HepG2 (cell line): ENCODE measurements around the gene ALDH16A1. TPM values are rescaled to one million over a fixed set of nuclear protein-coding genes. Genes with fewer than 3 reads are reported as not detected.

Experiments used
- CREM ChIP-seq, 2 experiments: sonication (generic) in 1 of 2; formaldehyde crosslinking in 1 of 2; IDR thresholded peaks; 2 replicates each; pipeline versions ENCODE4 v1.4.0 to v1.6.1; 2016 to 2020; ENCODE audit warnings: antibody characterized with exemption in 1 of 2, mild to moderate bottlenecking in 1 of 2, missing genetic modification reagents in 1 of 2
- DZIP1 ChIP-seq: sonication (generic); formaldehyde crosslinking; IDR thresholded peaks from 2 replicates; pipeline ENCODE4 v1.5.0; 2020; ENCODE audit warnings: mild to moderate bottlenecking, missing genetic modification reagents
- FOXA1 ChIP-seq, 2 experiments: fragments of 450-650 bp in 1 of 2; sonication (generic) in 1 of 2; formaldehyde crosslinking in 1 of 2; IDR thresholded peaks; 2 replicates each; pipeline versions ENCODE4 v1.4.0 to v1.6.1; 2016 to 2020; ENCODE audit warnings: missing genetic modification reagents in 1 of 2
- GATAD2A ChIP-seq: IDR thresholded peaks from 2 replicates; pipeline ENCODE4 v1.6.1; 2016
- HMGXB4 ChIP-seq, 2 experiments: sonication (generic) in 1 of 2; formaldehyde crosslinking in 1 of 2; IDR thresholded peaks; 2 replicates each; pipeline versions ENCODE4 v1.4.0 to v1.6.1; 2018 to 2020; ENCODE audit warnings: missing genetic modification reagents in 2 of 2, borderline replicate concordance in 1 of 2, low read depth in 1 of 2, mild to moderate bottlenecking in 1 of 2, missing biosample characterization in 1 of 2
- MXD4 ChIP-seq: IDR thresholded peaks from 2 replicates; pipeline ENCODE4 v1.6.1; 2016; ENCODE audit warnings: mild to moderate bottlenecking, missing biosample characterization, missing genetic modification reagents
- NFE2L2 ChIP-seq: fragments of 150-350 bp; IDR thresholded peaks from 2 replicates; pipeline ENCODE4 v1.6.1; 2014; ENCODE audit warnings: low read length
- PATZ1 ChIP-seq: sonication (generic); formaldehyde crosslinking; IDR thresholded peaks from 2 replicates; pipeline ENCODE4 v1.4.0; 2020; ENCODE audit warnings: missing genetic modification reagents
- POGZ ChIP-seq: sonication (generic); formaldehyde crosslinking; IDR thresholded peaks from 2 replicates; pipeline ENCODE4 v1.4.0; 2020; ENCODE audit warnings: mild to moderate bottlenecking, missing genetic modification reagents
- YEATS2 ChIP-seq: sonication (generic); formaldehyde crosslinking; IDR thresholded peaks from 2 replicates; pipeline ENCODE4 v1.4.0; 2020; ENCODE audit warnings: missing genetic modification reagents, borderline replicate concordance
- ZBTB7A ChIP-seq: sonication (generic); formaldehyde crosslinking; IDR thresholded peaks from 2 replicates; pipeline ENCODE4 v1.8.0; 2022; ENCODE audit warnings: mild to moderate bottlenecking, missing genetic modification reagents
- ZFP36 ChIP-seq: fragments of 150-350 bp; IDR thresholded peaks from 2 replicates; pipeline ENCODE4 v1.6.1; 2018; ENCODE audit warnings: borderline replicate concordance, low read length, low read depth; ENCODE audit not compliant: partially characterized antibody
- ZFP62 ChIP-seq: sonication (generic); formaldehyde crosslinking; IDR thresholded peaks from 2 replicates; pipeline ENCODE4 v1.4.0; 2020; ENCODE audit warnings: missing genetic modification reagents
- ZNF274 ChIP-seq: sonication (generic); formaldehyde crosslinking; IDR thresholded peaks from 2 replicates; pipeline ENCODE4 v1.5.1; 2020; ENCODE audit warnings: mild to moderate bottlenecking, missing genetic modification reagents
- ZNF367 ChIP-seq: sonication (generic); formaldehyde crosslinking; IDR thresholded peaks from 2 replicates; pipeline ENCODE4 v1.4.0; 2020; ENCODE audit warnings: missing genetic modification reagents, borderline replicate concordance
- ZNF382 ChIP-seq: sonication (generic); formaldehyde crosslinking; IDR thresholded peaks from 2 replicates; pipeline ENCODE4 v1.5.0; 2020; ENCODE audit warnings: missing genetic modification reagents, mild to moderate bottlenecking, borderline replicate concordance
- ZNF44 ChIP-seq: sonication (generic); formaldehyde crosslinking; IDR thresholded peaks from 2 replicates; pipeline ENCODE4 v1.5.1; 2020; ENCODE audit warnings: mild to moderate bottlenecking, missing genetic modification reagents
- ZNF556 ChIP-seq: sonication (generic); formaldehyde crosslinking; IDR thresholded peaks from 2 replicates; pipeline ENCODE4 v1.4.0; 2020; ENCODE audit warnings: mild to moderate bottlenecking, missing genetic modification reagents, borderline replicate concordance
- ZNF704 ChIP-seq: sonication (generic); formaldehyde crosslinking; IDR thresholded peaks from 2 replicates; pipeline ENCODE4 v1.8.1; 2023; ENCODE audit warnings: mild to moderate bottlenecking, inconsistent platforms, moderate library complexity, missing genetic modification reagents, borderline replicate concordance
- polyA plus RNA-seq, 8 experiments: library from polyadenylated mRNA; depleted of rRNA in 3 of 8; stranded (reverse) in 7 of 8; unstranded in 1 of 8; fragments of >200 nt; fragmentation: Illumina TruSeq in 4 of 8; extraction: Trizol in 4 of 8; gene quantifications; 2 replicates each; pipeline versions ENCODE4 v1.2.1 to v1.2.3, GENCODE V29; 2011 to 2016; ENCODE audit warnings: low read depth in 4 of 8, missing spikeins in 1 of 8, mixed read lengths in 1 of 8; ENCODE audit not compliant: insufficient read depth in 1 of 8
- total RNA-seq, 5 experiments: library from RNA; depleted of rRNA; stranded (reverse); fragments of >200 nt; fragmentation: Illumina TruSeq; extraction: Trizol; gene quantifications; 2 replicates each; pipeline ENCODE4 v1.2.3, GENCODE V29; 2016; ENCODE audit warnings: low read depth in 1 of 5

ALDH16A1 gene
- total and polyA plus RNA-seq, 2 of the 13 experiments (the other 11 are each of a cell fraction or from before 2014, with no cell fraction given), result 8.4 to 34.9 TPM

GRCh38 chr19:49502866-49503581 lies 50.0 kb downstream of the ALDH16A1 start (continued):
- TF ChIP-seq POGZ (CRISPR knock-in tag) (no peak), CREM (IDR thresholded peaks at IDR 0.05) (0 out of 2 replicates have a peak, but pooled peaks have one; percentile 10), CREM (CRISPR knock-in tag; IDR thresholded peaks at IDR 0.05) (no peak), HMGXB4 (CRISPR knock-in tag; IDR thresholded peaks at IDR 0.05; ENCODE audit: borderline replicate concordance in 1 of 2, low read depth in 1 of 2) (no peak; a peak in 1 of 4 replicates), MXD4 (CRISPR knock-in tag) (no peak), ZNF556 (no peak), ZFP36 (no peak), ZNF382 (CRISPR knock-in tag) (no peak), PATZ1 (CRISPR knock-in tag) (peak; percentile 69; the same call in 1 of the 2 replicates), ZNF704 (CRISPR knock-in tag) (no peak), FOXA1 (IDR thresholded peaks at IDR 0.05) (no peak), FOXA1 (CRISPR knock-in tag; IDR thresholded peaks at IDR 0.05) (0 out of 2 replicates have a peak, but pooled peaks have one; percentile 3), ZNF274 (CRISPR knock-in tag) (no peak), ZFP62 (CRISPR knock-in tag) (no peak), DZIP1 (CRISPR knock-in tag) (no peak), ZNF44 (CRISPR knock-in tag) (no peak), ZBTB7A (CRISPR knock-in tag) (no peak), NFE2L2 (no peak), ZNF367 (no peak), YEATS2 (CRISPR knock-in tag) (no peak), GATAD2A (CRISPR knock-in tag) (no peak)
